Chondrocyte (in vitro differentiated cells): ENCODE data around the gene FBXO17. TPM values are rescaled to one million over a fixed set of nuclear protein-coding genes. Genes with fewer than 3 reads are reported as not detected.

Experiments
- DNase-seq: peaks from one replicate; pipeline ENCODE4 v3.0.0; 2021; ENCODE audit warnings: mixed read lengths, low spot score
- H3K27ac Mint-ChIP-seq: one replicate; pipeline ENCODE4 v1.8.0; 2021; ENCODE audit warnings: mild to moderate bottlenecking, moderate library complexity, mixed read lengths; ENCODE audit not compliant: unreplicated experiment
- H3K27me3 Mint-ChIP-seq: 2 replicates; pipeline ENCODE4 v1.8.0; 2021; ENCODE audit warnings: low read depth, mixed read lengths
- H3K36me3 Mint-ChIP-seq: 2 replicates; pipeline ENCODE4 v1.8.0; 2021; ENCODE audit warnings: low read depth, mixed read lengths
- H3K4me1 Mint-ChIP-seq: 2 replicates; pipeline ENCODE4 v1.8.0; 2021; ENCODE audit warnings: low read depth, mild to moderate bottlenecking, mixed read lengths
- H3K4me3 Mint-ChIP-seq: one replicate; pipeline ENCODE4 v1.8.0; 2021; ENCODE audit warnings: mild to moderate bottlenecking, moderate library complexity, mixed read lengths; ENCODE audit not compliant: unreplicated experiment
- H3K9me3 Mint-ChIP-seq: 2 replicates; pipeline ENCODE4 v1.8.0; 2021; ENCODE audit warnings: low read depth, mixed read lengths
- CTCF ChIP-seq: fragments of 200-600 bp; sonication (generic); IDR thresholded peaks from 2 replicates; pipeline ENCODE4 v1.5.0; 2021; ENCODE audit warnings: antibody characterized with exemption, mild to moderate bottlenecking, moderate library complexity
- total RNA-seq: library from RNA; stranded (reverse); gene quantifications from 3 replicates; pipeline ENCODE4 v1.2.1, GENCODE V29; 2021

FBXO17 gene
- total RNA-seq, 1 donor from 2014 or later, result 40.2 TPM

DNA sequence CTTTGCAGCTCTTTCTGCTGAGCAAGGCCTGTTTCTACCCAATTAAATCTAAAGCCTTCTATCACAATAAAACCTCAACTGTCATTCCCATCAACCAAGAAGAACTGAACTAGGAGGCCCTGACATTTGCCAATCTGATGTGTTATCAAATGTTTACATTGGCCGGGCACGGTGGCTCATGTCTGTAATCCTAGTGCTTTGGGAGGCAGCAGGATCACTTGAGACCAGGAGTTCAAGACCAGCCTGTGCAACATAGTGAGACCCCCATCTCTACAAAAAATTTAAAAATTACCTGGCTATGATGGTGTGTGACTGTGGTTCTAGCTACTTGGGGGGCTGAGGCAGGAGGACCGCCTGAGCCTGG is 2.8 kb upstream of the FBXO17 start:
- H3K4me3 Mint-ChIP-seq, result no peak overlapping the region
- DNase-seq, result no peak
- no peak overlapping the region for H3K27ac Mint-ChIP-seq
- no peaks in the 10 kb centered on the region for H3K36me3 Mint-ChIP-seq
- H3K4me1 Mint-ChIP-seq, result peaks cover 22% of the 10 kb centered on the region
- no peaks in the 10 kb centered on the region for H3K27me3 Mint-ChIP-seq
- H3K9me3 Mint-ChIP-seq, result no peaks in the 10 kb centered on the region
- TF ChIP-seq CTCF, result no peak

DNA sequence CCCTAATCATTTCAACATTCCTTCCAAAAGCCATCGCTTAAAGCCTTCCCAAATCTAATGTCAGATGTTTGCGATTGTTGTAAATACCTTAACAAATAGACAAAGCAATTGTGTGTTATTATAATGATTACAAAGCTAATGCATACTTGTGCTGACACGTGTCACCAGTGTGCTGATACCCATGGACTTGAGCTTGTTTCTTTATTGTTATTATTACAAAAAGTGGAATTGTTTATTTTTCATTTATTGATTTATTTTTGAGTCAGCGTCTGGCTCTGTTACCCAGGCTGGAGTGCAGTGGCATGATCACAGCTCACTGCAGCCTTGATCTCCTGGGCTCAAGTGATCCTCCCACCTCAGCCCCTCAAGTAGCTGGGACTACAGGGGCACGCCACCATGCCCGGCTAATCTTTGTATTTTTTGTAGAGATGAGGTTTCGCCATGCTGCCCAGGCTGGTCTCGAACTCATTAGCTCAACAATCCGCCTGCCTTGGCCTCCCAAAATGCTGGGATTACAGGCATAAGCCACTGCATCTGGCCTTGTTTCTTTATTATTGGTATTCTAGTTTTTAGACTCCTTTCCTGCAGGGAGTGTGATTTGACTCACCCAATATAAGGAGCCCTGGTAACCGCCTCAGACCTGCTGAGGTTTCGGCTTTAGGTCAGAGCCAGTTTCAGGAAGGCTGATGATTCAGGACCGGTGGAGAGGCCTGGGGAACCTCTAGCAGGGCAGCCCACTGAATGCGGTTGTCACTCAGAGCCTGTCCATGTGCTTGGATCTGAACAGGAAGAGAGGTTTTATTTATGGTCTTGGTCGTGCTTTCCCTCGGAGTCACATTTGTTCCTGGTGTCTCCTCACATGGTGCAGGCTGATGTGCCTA is 2.1 kb upstream of the FBXO17 start:
- H3K4me3 Mint-ChIP-seq, result no peak overlapping the region
- H3K4me1 Mint-ChIP-seq, result peaks cover 22% of the 10 kb centered on the region
- no peak for DNase-seq
- H3K27me3 Mint-ChIP-seq, result no peaks in the 10 kb centered on the region
- no peak for TF ChIP-seq CTCF
- H3K36me3 Mint-ChIP-seq, result no peaks in the 10 kb centered on the region
- no peak overlapping the region for H3K27ac Mint-ChIP-seq
- no peaks in the 10 kb centered on the region for H3K9me3 Mint-ChIP-seq

DNA sequence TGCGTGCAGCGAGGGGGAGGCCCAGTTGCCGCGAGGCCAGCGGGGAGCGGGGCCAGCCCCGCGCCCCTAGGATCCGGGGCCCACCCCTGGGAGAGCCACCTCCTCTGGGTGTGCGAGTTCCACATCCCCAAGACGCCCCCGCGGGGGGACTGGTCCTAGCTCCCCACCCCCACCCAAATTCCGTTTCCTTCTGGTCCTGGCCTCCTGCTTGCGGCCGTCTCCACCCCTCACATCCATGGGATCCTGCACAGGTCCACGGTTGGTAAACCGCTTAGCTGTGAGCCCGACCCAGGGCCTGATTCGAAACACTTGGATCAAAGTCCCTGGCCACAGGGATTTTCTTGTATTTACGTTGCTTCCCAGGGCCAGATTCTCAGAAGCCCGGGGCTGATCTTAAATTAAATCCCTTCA is 324 bp upstream of the FBXO17 start:
- Mint-ChIP-seq H3K4me3 (peak overlapping the region; percentile 90), H3K27me3 (no peaks in the 10 kb centered on the region), H3K9me3 (no peaks in the 10 kb centered on the region), H3K27ac (peak overlapping the region; percentile 99), H3K36me3 (peaks cover 4% of the 10 kb centered on the region), H3K4me1 (peaks cover 22% of the 10 kb centered on the region)
- TF ChIP-seq CTCF, result no peak
- DNase-seq, result no peak

- DNase-seq, result no peak
These were observed 823 bp downstream of the FBXO17 start for GRCh38 chr19:38974624-38975213.

More at GRCh38 chr19:38974624-38975213, 823 bp downstream of the FBXO17 start:
- Mint-ChIP-seq H3K9me3 (no peaks in the 10 kb centered on the region), H3K27ac (peak overlapping the region; percentile 92), H3K4me3 (peak overlapping the region; percentile 84), H3K36me3 (peaks cover 4% of the 10 kb centered on the region), H3K27me3 (no peaks in the 10 kb centered on the region), H3K4me1 (peaks cover 22% of the 10 kb centered on the region)
- TF ChIP-seq CTCF, result peak; percentile 48
